ENCODE results near the gene CACNA2D3.

Gene CACNA2D3

DNA sequence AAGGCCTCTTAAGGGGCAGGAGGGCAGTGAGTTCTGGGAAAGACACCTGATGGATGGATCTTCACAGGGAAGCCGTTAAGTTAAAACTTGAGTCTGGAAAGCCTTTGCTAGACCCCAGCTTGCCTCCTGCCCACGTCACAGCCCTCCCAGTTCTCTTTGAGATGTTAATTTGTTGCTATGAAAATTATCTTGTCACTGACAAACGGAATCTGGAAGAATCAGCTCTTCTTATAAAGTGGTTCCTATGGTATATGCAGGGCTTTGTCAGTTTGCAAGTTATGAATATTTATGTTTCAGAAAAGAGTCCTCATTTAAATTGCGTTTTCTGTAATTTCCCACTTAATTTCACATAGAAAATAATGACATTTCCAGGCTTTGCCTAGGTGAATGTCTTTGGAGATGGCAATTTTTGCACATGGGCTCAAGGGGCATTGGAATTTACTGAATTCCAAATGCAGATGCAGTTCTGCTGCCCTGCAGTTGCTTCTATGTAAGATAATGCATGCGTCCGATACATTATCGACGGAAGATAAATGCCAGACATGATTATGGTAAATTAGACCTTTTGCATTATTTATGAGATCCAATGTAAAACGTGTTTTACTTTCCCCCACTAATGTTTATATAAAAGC lies 74.1 kb downstream of the CACNA2D3 start:
- Histone ChIP-seq H3K56ac (ENCODE audit: low read length) (no peak overlapping the region), H2BK15ac (replicated peaks; ENCODE audit: low read depth) (no peak overlapping the region), H3K79me2 (ENCODE audit: control insufficient read depth, insufficient read depth, low read length) (no peaks in the 10 kb centered on the region), H3K27ac (ENCODE audit: low read depth, low read length) (no peak overlapping the region), H3K79me1 (ENCODE audit: low read length) (no peaks in the 10 kb centered on the region), H2BK5ac (ENCODE audit: low read length) (no peak overlapping the region), H2AK5ac (ENCODE audit: low read length) (no peak overlapping the region), H3K9ac (ENCODE audit: low read length) (no peak overlapping the region), H3K4ac (ENCODE audit: low read depth, low read length) (no peak overlapping the region), H3K36me3 (ENCODE audit: control insufficient read depth, insufficient read depth, low read length) (no peaks in the 10 kb centered on the region), H3K23ac (ENCODE audit: low read length) (no peak overlapping the region), H2BK120ac (ENCODE audit: low read depth, low read length) (no peak overlapping the region), H3K4me3 (ENCODE audit: low read length) (no peak overlapping the region), H4K8ac (ENCODE audit: low read depth, low read length) (no peak overlapping the region), H4K5ac (ENCODE audit: low read length) (no peak overlapping the region), H3K18ac (ENCODE audit: low read length) (no peak overlapping the region), H3K4me1 (ENCODE audit: control insufficient read depth, low read depth, low read length) (no peaks in the 10 kb centered on the region), H3K4me2 (ENCODE audit: low read length) (no peak overlapping the region), H3K27me3 (ENCODE audit: insufficient read depth, low read length, poor library complexity) (no peaks in the 10 kb centered on the region)
- no CpG with 5 or more reads among the region's 9 CpGs for WGBS (ENCODE audit: extremely low coverage, insufficient coverage, low lambda C conversion rate)
- no peak for DNase-seq

DNA sequence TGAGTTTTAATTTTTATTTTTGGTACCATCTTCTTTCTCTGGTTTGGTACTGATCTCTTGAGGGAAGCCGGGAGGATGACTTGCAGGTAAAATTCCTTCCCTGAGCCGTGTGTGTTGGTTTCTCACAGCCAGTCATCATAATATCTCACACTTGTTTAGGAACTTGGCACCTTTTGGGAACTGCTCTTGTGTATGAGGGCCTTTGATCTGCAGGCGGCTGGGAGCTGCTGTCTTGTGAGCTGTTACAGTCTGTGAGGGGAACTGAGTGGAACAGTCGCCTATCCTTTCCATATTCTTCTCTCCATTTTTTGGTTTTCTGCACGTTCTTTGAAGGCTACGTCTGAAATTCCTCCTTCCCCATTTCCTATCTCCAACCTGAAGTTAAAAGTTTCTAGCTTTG lies 75.2 kb downstream of the CACNA2D3 start:
- Histone ChIP-seq H3K79me1 (ENCODE audit: low read length) (no peaks in the 10 kb centered on the region), H3K27ac (ENCODE audit: low read depth, low read length) (no peak overlapping the region), H3K9ac (ENCODE audit: low read length) (no peak overlapping the region), H3K4me1 (ENCODE audit: control insufficient read depth, low read depth, low read length) (no peaks in the 10 kb centered on the region), H3K79me2 (ENCODE audit: control insufficient read depth, insufficient read depth, low read length) (no peaks in the 10 kb centered on the region), H2BK120ac (ENCODE audit: low read depth, low read length) (no peak overlapping the region), H3K36me3 (ENCODE audit: control insufficient read depth, insufficient read depth, low read length) (no peaks in the 10 kb centered on the region), H3K4me2 (ENCODE audit: low read length) (no peak overlapping the region), H4K8ac (ENCODE audit: low read depth, low read length) (no peak overlapping the region), H3K56ac (ENCODE audit: low read length) (no peak overlapping the region), H3K18ac (ENCODE audit: low read length) (no peak overlapping the region), H3K23ac (ENCODE audit: low read length) (no peak overlapping the region), H2BK5ac (ENCODE audit: low read length) (no peak overlapping the region), H3K4me3 (ENCODE audit: low read length) (no peak overlapping the region), H2BK15ac (replicated peaks; ENCODE audit: low read depth) (no peak overlapping the region), H3K4ac (ENCODE audit: low read depth, low read length) (no peak overlapping the region), H4K5ac (ENCODE audit: low read length) (no peak overlapping the region), H3K27me3 (ENCODE audit: insufficient read depth, low read length, poor library complexity) (no peaks in the 10 kb centered on the region), H2AK5ac (ENCODE audit: low read length) (no peak overlapping the region)
- WGBS (ENCODE audit: extremely low coverage, insufficient coverage, low lambda C conversion rate), result no CpG with 5 or more reads among the region's 6 CpGs
- DNase-seq, result peak; percentile 52

DNA sequence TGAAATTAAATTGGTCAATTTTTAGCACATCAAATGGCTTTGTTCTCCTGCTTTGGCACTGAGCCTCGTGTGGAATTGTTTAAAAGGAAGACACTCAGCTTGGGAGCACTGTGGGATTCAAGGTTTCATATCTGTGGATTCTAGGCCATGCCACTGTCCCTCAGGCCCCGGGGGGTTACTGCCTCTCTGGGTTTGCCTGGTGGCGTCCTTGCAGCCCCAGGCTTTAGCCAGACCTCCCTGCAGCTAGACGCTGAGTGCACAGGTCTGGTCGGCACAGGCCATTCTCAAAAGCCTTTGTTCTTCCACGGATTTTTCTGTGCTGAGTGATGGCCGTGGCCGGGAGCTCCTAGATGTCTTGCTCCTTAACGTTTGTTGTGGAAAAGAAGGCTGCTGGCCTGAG lies 76.2 kb downstream of the CACNA2D3 start:
- Histone ChIP-seq H2BK15ac (replicated peaks; ENCODE audit: low read depth) (no peak overlapping the region), H3K9ac (ENCODE audit: low read length) (no peak overlapping the region), H2AK5ac (ENCODE audit: low read length) (no peak overlapping the region), H3K27me3 (ENCODE audit: insufficient read depth, low read length, poor library complexity) (no peaks in the 10 kb centered on the region), H3K36me3 (ENCODE audit: control insufficient read depth, insufficient read depth, low read length) (no peaks in the 10 kb centered on the region), H3K23ac (ENCODE audit: low read length) (no peak overlapping the region), H3K18ac (ENCODE audit: low read length) (no peak overlapping the region), H3K4me3 (ENCODE audit: low read length) (no peak overlapping the region), H2BK120ac (ENCODE audit: low read depth, low read length) (no peak overlapping the region), H4K8ac (ENCODE audit: low read depth, low read length) (no peak overlapping the region), H3K4ac (ENCODE audit: low read depth, low read length) (no peak overlapping the region), H3K79me2 (ENCODE audit: control insufficient read depth, insufficient read depth, low read length) (no peaks in the 10 kb centered on the region), H3K79me1 (ENCODE audit: low read length) (no peaks in the 10 kb centered on the region), H3K4me1 (ENCODE audit: control insufficient read depth, low read depth, low read length) (no peaks in the 10 kb centered on the region), H2BK5ac (ENCODE audit: low read length) (no peak overlapping the region), H3K27ac (ENCODE audit: low read depth, low read length) (no peak overlapping the region), H3K56ac (ENCODE audit: low read length) (no peak overlapping the region), H3K4me2 (ENCODE audit: low read length) (no peak overlapping the region), H4K5ac (ENCODE audit: low read length) (no peak overlapping the region)
- no peak for DNase-seq
- no CpG with 5 or more reads among the region's 9 CpGs for WGBS (ENCODE audit: extremely low coverage, insufficient coverage, low lambda C conversion rate)

DNA sequence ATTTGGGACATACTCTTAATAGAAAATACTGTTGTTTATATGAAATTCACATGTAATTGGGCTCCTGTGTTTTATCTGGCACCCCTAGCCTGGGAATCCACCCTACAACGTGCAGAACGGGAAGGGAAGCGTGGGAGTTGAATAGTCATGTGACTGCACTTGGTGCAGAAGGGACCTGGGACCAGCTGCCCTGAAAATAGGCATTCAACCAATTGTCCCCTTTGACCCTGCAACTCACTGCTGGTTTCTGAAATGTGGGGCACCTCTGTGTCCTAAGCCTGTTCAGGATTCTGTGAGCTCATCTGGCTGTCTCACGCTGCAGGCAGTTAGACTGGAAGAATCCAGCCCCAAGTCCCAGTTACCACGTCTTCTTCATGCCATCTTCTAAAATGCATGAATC lies 79.7 kb downstream of the CACNA2D3 start:
- Histone ChIP-seq H2BK120ac (ENCODE audit: low read depth, low read length) (no peak overlapping the region), H3K9ac (ENCODE audit: low read length) (no peak overlapping the region), H3K23ac (ENCODE audit: low read length) (no peak overlapping the region), H2BK15ac (replicated peaks; ENCODE audit: low read depth) (no peak overlapping the region), H2BK5ac (ENCODE audit: low read length) (no peak overlapping the region), H3K4me3 (ENCODE audit: low read length) (no peak overlapping the region), H3K18ac (ENCODE audit: low read length) (no peak overlapping the region), H3K4me1 (ENCODE audit: control insufficient read depth, low read depth, low read length) (no peaks in the 10 kb centered on the region), H3K36me3 (ENCODE audit: control insufficient read depth, insufficient read depth, low read length) (no peaks in the 10 kb centered on the region), H3K79me1 (ENCODE audit: low read length) (no peaks in the 10 kb centered on the region), H3K79me2 (ENCODE audit: control insufficient read depth, insufficient read depth, low read length) (no peaks in the 10 kb centered on the region), H2AK5ac (ENCODE audit: low read length) (no peak overlapping the region), H3K27ac (ENCODE audit: low read depth, low read length) (no peak overlapping the region), H3K56ac (ENCODE audit: low read length) (no peak overlapping the region), H3K27me3 (ENCODE audit: insufficient read depth, low read length, poor library complexity) (no peaks in the 10 kb centered on the region), H4K5ac (ENCODE audit: low read length) (no peak overlapping the region), H3K4ac (ENCODE audit: low read depth, low read length) (no peak overlapping the region), H4K8ac (ENCODE audit: low read depth, low read length) (no peak overlapping the region), H3K4me2 (ENCODE audit: low read length) (no peak overlapping the region)
- WGBS (ENCODE audit: extremely low coverage, insufficient coverage, low lambda C conversion rate), result no CpG with 5 or more reads among the region's 5 CpGs
- no peak for DNase-seq

DNA sequence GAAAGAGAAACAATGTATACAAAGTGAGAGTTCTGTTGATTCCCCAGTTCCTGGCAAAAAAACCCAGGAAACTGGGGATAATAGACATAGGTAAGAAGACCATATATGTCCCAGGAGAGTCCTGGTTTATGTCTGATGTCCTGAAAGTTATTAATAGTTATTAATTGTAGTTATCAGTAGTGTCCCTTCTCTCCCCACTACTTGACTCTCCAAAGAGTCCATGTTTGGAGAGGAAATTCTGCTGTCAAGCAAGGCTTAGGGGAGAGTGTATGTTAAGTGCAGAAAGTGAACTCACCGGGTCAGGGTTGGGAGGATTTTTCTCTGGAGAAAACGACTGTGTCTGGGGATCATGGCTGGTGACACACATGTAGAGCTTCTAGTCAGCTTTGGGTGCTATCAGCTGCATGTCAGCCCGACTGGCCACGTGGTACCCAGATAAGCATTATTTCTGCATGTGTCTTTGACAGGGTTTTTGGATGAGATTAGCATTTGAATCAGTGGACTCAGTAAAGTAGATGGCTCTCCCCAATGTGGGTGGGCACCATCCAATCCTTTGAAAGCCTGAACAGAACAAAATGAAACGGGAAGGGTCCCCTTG lies 80.4 kb downstream of the CACNA2D3 start:
- DNase-seq, result no peak
- Histone ChIP-seq H3K9ac (ENCODE audit: low read length) (no peak overlapping the region), H3K4ac (ENCODE audit: low read depth, low read length) (no peak overlapping the region), H3K27me3 (ENCODE audit: insufficient read depth, low read length, poor library complexity) (no peaks in the 10 kb centered on the region), H3K4me1 (ENCODE audit: control insufficient read depth, low read depth, low read length) (no peaks in the 10 kb centered on the region), H3K4me3 (ENCODE audit: low read length) (no peak overlapping the region), H2BK120ac (ENCODE audit: low read depth, low read length) (no peak overlapping the region), H2AK5ac (ENCODE audit: low read length) (no peak overlapping the region), H2BK15ac (replicated peaks; ENCODE audit: low read depth) (no peak overlapping the region), H2BK5ac (ENCODE audit: low read length) (no peak overlapping the region), H3K27ac (ENCODE audit: low read depth, low read length) (no peak overlapping the region), H3K4me2 (ENCODE audit: low read length) (no peak overlapping the region), H4K5ac (ENCODE audit: low read length) (no peak overlapping the region), H3K56ac (ENCODE audit: low read length) (no peak overlapping the region), H3K36me3 (ENCODE audit: control insufficient read depth, insufficient read depth, low read length) (no peaks in the 10 kb centered on the region), H4K8ac (ENCODE audit: low read depth, low read length) (no peak overlapping the region), H3K23ac (ENCODE audit: low read length) (no peak overlapping the region), H3K18ac (ENCODE audit: low read length) (no peak overlapping the region), H3K79me2 (ENCODE audit: control insufficient read depth, insufficient read depth, low read length) (no peaks in the 10 kb centered on the region), H3K79me1 (ENCODE audit: low read length) (no peaks in the 10 kb centered on the region)
- no CpG with 5 or more reads among the region's 5 CpGs for WGBS (ENCODE audit: extremely low coverage, insufficient coverage, low lambda C conversion rate)

DNA sequence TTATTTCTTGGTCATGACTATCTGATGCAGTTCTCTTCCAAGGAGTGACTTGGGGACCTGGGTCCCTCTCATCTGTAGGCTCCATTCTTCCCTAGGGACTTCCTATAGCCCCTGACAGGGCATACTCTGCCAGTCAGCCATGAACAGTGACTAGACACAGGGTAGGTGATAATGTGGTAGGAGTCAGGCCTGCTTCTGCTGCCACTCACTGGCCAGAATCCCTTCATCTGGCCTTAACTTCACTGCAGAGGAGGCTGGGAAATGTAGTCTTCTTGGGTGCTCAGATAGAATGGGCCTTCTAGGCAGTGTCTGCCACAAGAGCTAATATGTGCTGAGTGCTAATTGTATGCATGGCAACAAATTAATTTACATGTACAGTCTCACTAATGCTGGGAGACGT lies 84.5 kb downstream of the CACNA2D3 start:
- no peak overlapping the region for H3K4me3 ChIP-seq (ENCODE audit: low read length)
- H3K4me1 ChIP-seq (ENCODE audit: control insufficient read depth, low read depth, low read length), result no peaks in the 10 kb centered on the region
- no peak overlapping the region for H3K18ac ChIP-seq (ENCODE audit: low read length)
- H3K23ac ChIP-seq (ENCODE audit: low read length), result no peak overlapping the region
- H4K5ac ChIP-seq (ENCODE audit: low read length), result no peak overlapping the region
- H3K79me1 ChIP-seq (ENCODE audit: low read length), result no peaks in the 10 kb centered on the region
- H3K4ac ChIP-seq (ENCODE audit: low read depth, low read length), result no peak overlapping the region
- H3K36me3 ChIP-seq (ENCODE audit: control insufficient read depth, insufficient read depth, low read length), result no peaks in the 10 kb centered on the region
- no peak overlapping the region for H4K8ac ChIP-seq (ENCODE audit: low read depth, low read length)
- H3K56ac ChIP-seq (ENCODE audit: low read length), result no peak overlapping the region
- no peak overlapping the region for H2BK5ac ChIP-seq (ENCODE audit: low read length)
- H3K4me2 ChIP-seq (ENCODE audit: low read length), result no peak overlapping the region
- peak; percentile 69 for DNase-seq
- no peaks in the 10 kb centered on the region for H3K79me2 ChIP-seq (ENCODE audit: control insufficient read depth, insufficient read depth, low read length)
- H2AK5ac ChIP-seq (ENCODE audit: low read length), result no peak overlapping the region
- H2BK15ac ChIP-seq (replicated peaks; ENCODE audit: low read depth), result no peak overlapping the region
- H3K27ac ChIP-seq (ENCODE audit: low read depth, low read length), result no peak overlapping the region
- H3K27me3 ChIP-seq (ENCODE audit: insufficient read depth, low read length, poor library complexity), result no peaks in the 10 kb centered on the region
- WGBS (ENCODE audit: extremely low coverage, insufficient coverage, low lambda C conversion rate), result no CpG with 5 or more reads among the region's 1 CpG
- H3K9ac ChIP-seq (ENCODE audit: low read length), result no peak overlapping the region
- H2BK120ac ChIP-seq (ENCODE audit: low read depth, low read length), result no peak overlapping the region
